Type B pancreatic cell (in vitro differentiated cells): Measurements from ENCODE around the gene AACS. TPM values are rescaled to one million over a fixed set of nuclear protein-coding genes. Genes with fewer than 3 reads are reported as not detected.

ENCODE experiments used
- DNase-seq: peaks from one replicate; pipeline ENCODE4 v3.0.0; 2021; ENCODE audit warnings: mixed read lengths; ENCODE audit not compliant: unreplicated experiment; ENCODE audit errors: extremely low spot score
- H3K27ac Mint-ChIP-seq: 2 replicates; pipeline ENCODE4 v1.8.0; 2021; ENCODE audit warnings: mild to moderate bottlenecking, mixed read lengths
- H3K27me3 Mint-ChIP-seq: 2 replicates; pipeline ENCODE4 v1.8.0; 2021; ENCODE audit warnings: mixed read lengths
- H3K36me3 Mint-ChIP-seq: 2 replicates; pipeline ENCODE4 v1.8.0; 2021; ENCODE audit warnings: mixed read lengths
- H3K4me1 Mint-ChIP-seq: one replicate; pipeline ENCODE4 v1.8.0; 2021; ENCODE audit warnings: mixed read lengths; ENCODE audit not compliant: unreplicated experiment
- H3K4me3 Mint-ChIP-seq: 2 replicates; pipeline ENCODE4 v1.8.0; 2021; ENCODE audit warnings: mild to moderate bottlenecking, mixed read lengths
- H3K9me3 Mint-ChIP-seq: 2 replicates; pipeline ENCODE4 v1.8.0; 2021; ENCODE audit warnings: mixed read lengths
- total RNA-seq: library from RNA; stranded (reverse); gene quantifications from 2 replicates; pipeline ENCODE4 v1.2.1, GENCODE V29; 2021; ENCODE audit warnings: low replicate concordance
- TF ChIP-seq, protein P1 (sequence below): fragments of 200-600 bp; sonication (generic); conservative IDR thresholded peaks from 2 replicates; pipeline ENCODE4 v1.5.0; 2021; ENCODE audit warnings: antibody characterized with exemption, mild to moderate bottlenecking

AACS gene
- total RNA-seq, 1 donor from 2014 or later = 37.1 TPM

DNA sequence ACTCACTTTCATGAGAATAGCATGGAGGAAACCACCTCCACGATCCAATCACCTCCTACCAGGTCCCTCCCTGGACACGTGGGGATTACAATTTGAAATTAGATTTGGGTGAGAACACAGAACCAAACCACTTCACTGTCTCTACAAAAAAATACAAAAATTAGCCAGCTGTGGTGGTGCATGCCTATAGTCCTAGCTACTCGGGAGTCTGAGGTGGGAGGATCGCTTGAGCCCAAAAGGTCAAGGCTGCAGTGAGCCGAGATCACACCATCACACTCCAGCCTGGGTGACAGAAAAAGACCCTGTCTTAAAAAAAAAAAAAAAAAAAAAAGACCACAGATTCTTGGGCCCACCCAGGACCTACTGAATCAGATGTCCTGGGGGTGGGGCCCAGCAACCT, 43.5 kb upstream of the AACS start:
- Mint-ChIP-seq H3K27ac (no peak overlapping the region), H3K36me3 (peaks cover 16% of the 10 kb centered on the region), H3K27me3 (no peaks in the 10 kb centered on the region), H3K4me1 (no peaks in the 10 kb centered on the region), H3K9me3 (no peaks in the 10 kb centered on the region), H3K4me3 (no peak overlapping the region)
- no peak for DNase-seq
- TF ChIP-seq, protein P1, sequence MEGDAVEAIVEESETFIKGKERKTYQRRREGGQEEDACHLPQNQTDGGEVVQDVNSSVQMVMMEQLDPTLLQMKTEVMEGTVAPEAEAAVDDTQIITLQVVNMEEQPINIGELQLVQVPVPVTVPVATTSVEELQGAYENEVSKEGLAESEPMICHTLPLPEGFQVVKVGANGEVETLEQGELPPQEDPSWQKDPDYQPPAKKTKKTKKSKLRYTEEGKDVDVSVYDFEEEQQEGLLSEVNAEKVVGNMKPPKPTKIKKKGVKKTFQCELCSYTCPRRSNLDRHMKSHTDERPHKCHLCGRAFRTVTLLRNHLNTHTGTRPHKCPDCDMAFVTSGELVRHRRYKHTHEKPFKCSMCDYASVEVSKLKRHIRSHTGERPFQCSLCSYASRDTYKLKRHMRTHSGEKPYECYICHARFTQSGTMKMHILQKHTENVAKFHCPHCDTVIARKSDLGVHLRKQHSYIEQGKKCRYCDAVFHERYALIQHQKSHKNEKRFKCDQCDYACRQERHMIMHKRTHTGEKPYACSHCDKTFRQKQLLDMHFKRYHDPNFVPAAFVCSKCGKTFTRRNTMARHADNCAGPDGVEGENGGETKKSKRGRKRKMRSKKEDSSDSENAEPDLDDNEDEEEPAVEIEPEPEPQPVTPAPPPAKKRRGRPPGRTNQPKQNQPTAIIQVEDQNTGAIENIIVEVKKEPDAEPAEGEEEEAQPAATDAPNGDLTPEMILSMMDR = no peak

DNA sequence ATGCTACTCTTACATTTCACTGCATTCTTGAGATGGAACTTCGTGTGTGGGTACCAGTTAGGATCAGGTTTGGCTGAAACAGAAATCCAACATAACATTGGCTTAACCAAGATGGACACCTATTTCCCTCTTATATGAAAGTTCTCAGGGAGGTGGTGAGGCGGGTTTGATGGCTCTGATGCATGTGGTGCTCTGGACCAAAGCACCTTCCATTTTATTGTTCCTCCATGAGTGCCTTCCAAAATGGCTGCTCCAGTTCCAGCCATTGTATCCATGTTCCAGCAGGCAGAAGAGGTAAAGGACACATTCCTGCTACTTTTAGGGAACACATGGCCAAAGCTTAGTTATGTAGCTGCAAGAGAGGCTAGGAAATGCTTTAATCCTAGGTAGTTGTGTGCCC, 42.2 kb upstream of the AACS start:
- H3K27me3 Mint-ChIP-seq = no peaks in the 10 kb centered on the region
- peaks cover 17% of the 10 kb centered on the region for H3K36me3 Mint-ChIP-seq
- H3K4me1 Mint-ChIP-seq = no peaks in the 10 kb centered on the region
- TF ChIP-seq, protein P1 = no peak
- H3K27ac Mint-ChIP-seq = no peak overlapping the region
- H3K4me3 Mint-ChIP-seq = no peak overlapping the region
- H3K9me3 Mint-ChIP-seq = no peaks in the 10 kb centered on the region
- DNase-seq = no peak

DNA sequence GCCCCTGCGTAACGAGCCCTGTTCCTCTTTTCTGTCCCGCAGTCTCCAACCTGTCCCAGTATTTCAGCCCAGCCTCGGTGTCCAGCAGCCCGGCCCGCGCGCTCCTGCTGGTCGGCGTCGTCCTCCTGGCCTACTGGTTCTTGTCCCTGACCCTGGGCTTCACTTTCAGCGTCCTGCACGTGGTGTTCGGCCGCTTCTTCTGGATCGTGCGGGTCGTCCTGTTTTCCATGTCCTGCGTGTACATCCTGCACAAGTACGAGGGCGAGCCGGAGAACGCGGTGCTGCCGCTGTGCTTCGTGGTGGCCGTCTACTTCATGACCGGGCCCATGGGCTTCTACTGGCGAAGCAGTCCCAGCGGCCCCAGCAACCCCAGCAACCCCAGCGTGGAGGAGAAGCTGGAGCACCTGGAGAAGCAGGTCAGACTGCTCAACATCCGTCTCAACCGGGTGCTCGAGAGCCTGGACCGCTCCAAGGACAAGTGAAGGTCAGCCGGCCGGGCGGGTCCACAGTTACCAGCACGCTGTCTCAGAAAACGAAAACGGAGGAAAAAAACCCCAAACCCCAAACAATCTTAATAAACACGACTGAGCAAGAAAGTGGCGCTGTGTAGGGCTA, 40.2 kb upstream of the AACS start:
- peaks cover 14% of the 10 kb centered on the region for H3K36me3 Mint-ChIP-seq
- TF ChIP-seq, protein P1 = no peak
- H3K4me3 Mint-ChIP-seq = no peak overlapping the region
- no peaks in the 10 kb centered on the region for H3K4me1 Mint-ChIP-seq
- no peaks in the 10 kb centered on the region for H3K9me3 Mint-ChIP-seq
- no peak for DNase-seq
- H3K27ac Mint-ChIP-seq = no peak overlapping the region
- no peaks in the 10 kb centered on the region for H3K27me3 Mint-ChIP-seq

DNA sequence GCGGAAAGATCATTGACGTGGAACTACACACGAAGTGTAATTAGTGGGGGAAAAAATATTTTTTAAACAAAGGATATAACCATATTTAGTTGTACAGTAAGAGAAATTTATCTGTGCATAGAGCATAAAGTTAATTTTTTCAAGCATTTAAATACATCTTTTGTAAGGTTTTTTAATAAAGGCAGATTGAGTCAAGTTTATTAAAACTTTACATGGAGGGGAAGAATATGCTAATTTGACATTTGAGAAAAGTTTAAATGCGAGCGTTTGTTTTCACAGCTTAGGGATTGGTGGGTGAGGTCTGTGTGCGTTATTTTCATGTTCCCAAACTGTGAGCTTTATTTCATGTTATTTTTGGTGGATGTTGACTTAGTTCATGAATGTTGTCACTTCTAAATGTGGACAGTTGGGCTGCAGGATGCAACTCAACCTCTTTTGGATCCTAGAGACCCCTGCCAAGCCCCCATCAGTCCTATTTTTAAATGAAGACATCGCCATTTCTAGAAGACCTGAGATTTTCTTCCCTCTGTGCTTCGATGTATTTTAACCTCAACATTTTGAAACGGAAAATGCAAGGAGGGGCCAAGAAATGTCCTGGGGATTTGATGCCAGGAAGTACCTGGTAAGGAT, 39.5 kb upstream of the AACS start:
- H3K27ac Mint-ChIP-seq = no peak overlapping the region
- TF ChIP-seq, protein P1 = no peak
- no peak overlapping the region for H3K4me3 Mint-ChIP-seq
- no peaks in the 10 kb centered on the region for H3K4me1 Mint-ChIP-seq
- H3K9me3 Mint-ChIP-seq = no peaks in the 10 kb centered on the region
- H3K36me3 Mint-ChIP-seq = peaks cover 14% of the 10 kb centered on the region
- no peaks in the 10 kb centered on the region for H3K27me3 Mint-ChIP-seq
- no peak for DNase-seq

DNA sequence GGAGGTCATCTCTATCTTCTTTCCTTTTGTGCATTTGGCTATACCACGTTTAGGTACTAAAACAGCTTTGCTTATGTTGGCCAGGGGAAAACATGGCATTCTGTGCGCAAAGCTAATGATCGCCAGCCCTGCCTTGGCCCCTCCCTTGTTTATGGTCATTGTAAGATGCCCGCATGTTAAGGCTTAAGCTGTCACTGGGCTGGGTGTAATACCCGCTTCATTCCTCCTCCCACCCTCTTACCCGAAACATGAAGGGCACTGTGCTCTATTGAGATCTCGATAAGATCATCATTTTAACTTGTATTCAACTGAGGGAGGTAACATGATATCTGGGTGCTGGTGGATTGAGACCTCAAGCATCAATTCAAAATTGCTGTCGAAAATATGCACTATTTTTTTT, 37.1 kb upstream of the AACS start:
- DNase-seq = no peak
- no peaks in the 10 kb centered on the region for H3K27me3 Mint-ChIP-seq
- H3K36me3 Mint-ChIP-seq = peaks cover 6% of the 10 kb centered on the region
- H3K9me3 Mint-ChIP-seq = no peaks in the 10 kb centered on the region
- H3K4me1 Mint-ChIP-seq = peaks cover 3% of the 10 kb centered on the region
- TF ChIP-seq, protein P1 = no peak
- no peak overlapping the region for H3K4me3 Mint-ChIP-seq
- no peak overlapping the region for H3K27ac Mint-ChIP-seq
